CD4-positive, CD25-positive, alpha-beta regulatory T cell (primary cell): ENCODE measurements around the gene COL6A2. TPM values are rescaled to one million over a fixed set of nuclear protein-coding genes. Genes with fewer than 3 reads are reported as not detected.

Experiments used
- ATAC-seq, 2 donors: fragments of 150-1000 bp; cut with Tn5 transposase; one replicate each; pipeline ENCODE4 v1.10.0; 2021; ENCODE audit warnings: low read depth in 2 of 2, moderate number of reproducible peaks in 2 of 2, moderate library complexity in 1 of 2
- DNase-seq, 3 donors: peaks; one replicate each; pipeline versions ENCODE4 v3.0.0 to v3.0.0-alpha.2; 2012 to 2022; ENCODE audit warnings: mixed read lengths in 1 of 3
- H3K27ac ChIP-seq: one replicate; pipeline ENCODE4 v1.7.0; 2013; ENCODE audit warnings: mild to moderate bottlenecking, low read length; ENCODE audit not compliant: insufficient read depth, poor library complexity, severe bottlenecking
- H3K27me3 ChIP-seq: one replicate; pipeline ENCODE4 v1.7.0; 2013; ENCODE audit warnings: low read length; ENCODE audit not compliant: control insufficient read depth, insufficient read depth
- H3K36me3 ChIP-seq: one replicate; pipeline ENCODE4 v1.7.0; 2013; ENCODE audit warnings: mild to moderate bottlenecking, low read length, moderate library complexity; ENCODE audit not compliant: control insufficient read depth, insufficient read depth
- H3K4me1 ChIP-seq: 2 replicates; pipeline ENCODE4 v1.7.0; 2013; ENCODE audit warnings: mild to moderate bottlenecking, low read length; ENCODE audit not compliant: insufficient read depth, control insufficient read depth, poor library complexity, severe bottlenecking
- H3K4me3 ChIP-seq: one replicate; pipeline ENCODE4 v1.7.0; 2013; ENCODE audit warnings: low read depth, mild to moderate bottlenecking, low read length, moderate library complexity
- H3K9me3 ChIP-seq, 2 experiments: 1 replicate in 1 of 2; 2 replicates in 1 of 2; pipeline ENCODE4 v1.7.0; 2013; ENCODE audit warnings: low read length in 2 of 2, mild to moderate bottlenecking in 1 of 2, moderate library complexity in 1 of 2; ENCODE audit not compliant: control insufficient read depth in 2 of 2
- H3K27ac Mint-ChIP-seq, 3 donors: one replicate each; pipeline ENCODE4 v1.8.0; 2020 to 2022; ENCODE audit warnings: mild to moderate bottlenecking in 3 of 3, mixed read lengths in 3 of 3, moderate library complexity in 2 of 3
- H3K27me3 Mint-ChIP-seq: one replicate; pipeline ENCODE4 v1.8.0; 2022; ENCODE audit warnings: mild to moderate bottlenecking, mixed read lengths
- H3K36me3 Mint-ChIP-seq: one replicate; pipeline ENCODE4 v1.8.0; 2020; ENCODE audit warnings: mixed read lengths
- H3K4me1 Mint-ChIP-seq, 4 donors: one replicate each; pipeline ENCODE4 v1.8.0; 2020 to 2022; ENCODE audit warnings: mixed read lengths in 4 of 4, mild to moderate bottlenecking in 1 of 4
- H3K4me3 Mint-ChIP-seq, 4 donors: one replicate each; pipeline ENCODE4 v1.8.0; 2020 to 2022; ENCODE audit warnings: mild to moderate bottlenecking in 4 of 4, mixed read lengths in 4 of 4, moderate library complexity in 3 of 4
- H3K9me3 Mint-ChIP-seq, 7 donors: one replicate each; pipeline ENCODE4 v1.8.0; 2020 to 2022; ENCODE audit warnings: mixed read lengths in 7 of 7, mild to moderate bottlenecking in 3 of 7, moderate library complexity in 2 of 7
- polyA plus RNA-seq, 4 donors: library from polyadenylated mRNA; unstranded; fragments of 300-500 nt; fragmentation: Illumina TruSeq; gene quantifications; one replicate each; pipeline ENCODE4 v1.2.3, GENCODE V29; 2021
- total RNA-seq: library from RNA; stranded (reverse); gene quantifications from one replicate; pipeline ENCODE4 v1.2.3, GENCODE V29; 2022

The COL6A2 gene
- total and polyA plus RNA-seq, 5 donors from 2014 or later = 0.08 to 12.9 (median 1.3) TPM

DNA sequence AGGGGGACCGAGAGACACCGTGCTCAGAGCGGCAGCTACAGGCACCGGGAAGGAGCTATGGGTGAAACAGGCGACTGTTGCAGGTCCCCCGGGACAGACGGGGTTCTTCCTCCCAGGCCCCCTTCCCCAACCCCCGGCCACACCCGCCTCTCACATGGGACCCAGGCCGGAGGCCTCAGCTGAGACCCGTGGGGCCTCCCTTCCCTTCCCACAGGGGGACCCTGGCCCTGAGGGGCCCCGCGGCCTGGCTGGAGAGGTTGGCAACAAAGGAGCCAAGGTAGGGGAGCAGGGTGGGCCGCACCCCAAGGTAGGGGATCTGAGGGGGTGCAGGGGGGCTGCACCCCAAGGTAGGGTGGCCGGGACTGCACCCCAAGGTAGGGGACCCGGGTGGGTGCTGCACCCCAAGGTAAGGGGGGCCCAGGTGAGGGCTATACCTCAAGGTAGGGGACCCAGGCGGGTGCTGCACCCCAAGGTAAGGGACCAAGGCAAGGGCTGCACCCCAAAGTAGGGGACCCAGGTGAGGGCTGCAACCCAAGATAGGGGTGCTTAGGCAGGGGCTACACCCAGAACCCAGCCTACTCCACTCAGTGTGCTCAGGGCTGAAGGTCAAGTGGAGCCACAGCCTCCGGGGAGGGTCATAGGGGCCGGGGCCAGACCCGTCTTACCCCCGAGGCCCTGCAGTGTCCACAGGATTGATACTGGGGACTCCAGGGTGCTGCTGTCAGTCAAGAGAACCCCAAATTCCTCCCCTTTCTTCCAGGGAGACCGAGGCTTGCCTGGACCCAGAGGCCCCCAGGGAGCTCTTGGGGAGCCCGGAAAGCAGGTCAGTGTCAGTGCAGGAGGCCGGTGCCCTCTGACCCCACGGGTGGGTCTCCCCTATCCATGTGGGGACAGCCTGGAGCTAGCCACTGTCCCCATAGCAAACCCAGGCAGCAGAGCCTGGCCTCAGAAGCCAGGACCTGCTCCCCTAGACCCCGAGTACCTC lies 22.7 kb downstream of the COL6A2 start:
- Histone ChIP-seq H3K4me3 (no peak overlapping the region), H3K27ac (no peak overlapping the region), H3K27me3 (no peaks in the 10 kb centered on the region), H3K36me3 (no peaks in the 10 kb centered on the region), H3K9me3 (no peaks in the 10 kb centered on the region), H3K4me1 (no peaks in the 10 kb centered on the region)
- DNase-seq (no peak), ATAC-seq (no peak)
- H3K27ac Mint-ChIP-seq = no peak overlapping the region
- no peaks in the 10 kb centered on the region for H3K36me3 Mint-ChIP-seq
- H3K9me3 Mint-ChIP-seq = no peaks in the 10 kb centered on the region
- H3K4me1 Mint-ChIP-seq = no peaks in the 10 kb centered on the region
- no peak overlapping the region for H3K4me3 Mint-ChIP-seq
- peaks cover 2% of the 10 kb centered on the region for H3K27me3 Mint-ChIP-seq

DNA sequence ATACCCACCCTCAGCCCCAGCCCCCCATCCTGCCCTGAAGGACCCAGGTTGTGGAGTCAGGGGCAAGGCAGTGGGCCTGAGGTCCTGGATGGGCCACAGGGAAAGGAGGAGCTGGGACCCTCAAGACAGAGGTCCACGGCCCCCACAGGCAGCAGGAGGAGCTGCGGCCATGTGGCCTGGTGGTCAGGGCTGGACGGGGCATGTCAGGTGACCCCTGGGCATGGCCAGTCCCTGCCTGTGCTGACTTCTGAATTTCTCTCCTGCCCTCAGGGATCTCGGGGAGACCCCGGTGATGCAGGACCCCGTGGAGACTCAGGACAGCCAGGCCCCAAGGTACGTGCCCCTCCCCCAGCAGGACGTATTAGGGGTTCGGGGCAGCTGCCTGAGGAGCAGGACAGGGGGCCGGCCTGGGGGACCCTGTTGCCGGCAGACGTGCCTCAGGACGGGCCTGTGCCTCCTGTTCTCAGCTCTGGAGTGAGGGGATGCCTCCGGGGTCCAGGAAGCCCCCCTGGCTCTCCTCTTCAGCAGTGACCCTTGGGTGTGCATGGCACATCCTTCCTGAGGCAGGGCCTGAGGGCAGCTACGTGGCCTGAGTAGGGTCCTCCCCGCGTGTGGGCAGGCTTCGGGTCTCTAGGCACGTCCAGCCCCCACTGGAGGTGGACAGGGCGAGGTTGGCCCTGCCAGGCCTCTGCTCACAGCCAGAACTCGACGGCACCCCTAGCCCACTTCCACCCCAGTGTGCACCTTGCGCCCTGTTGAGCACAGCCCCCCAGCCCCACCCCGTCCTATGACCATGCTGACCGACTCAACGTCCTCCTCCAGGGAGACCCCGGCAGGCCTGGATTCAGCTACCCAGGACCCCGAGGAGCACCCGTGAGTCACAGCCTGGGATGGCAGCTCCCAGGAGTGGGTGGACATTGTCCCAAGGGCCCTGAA lies 23.6 kb downstream of the COL6A2 start:
- Histone ChIP-seq H3K4me1 (no peaks in the 10 kb centered on the region), H3K27ac (no peak overlapping the region), H3K27me3 (no peaks in the 10 kb centered on the region), H3K4me3 (no peak overlapping the region), H3K9me3 (no peaks in the 10 kb centered on the region), H3K36me3 (no peaks in the 10 kb centered on the region)
- Mint-ChIP-seq H3K27ac (no peak overlapping the region), H3K4me1 (no peaks in the 10 kb centered on the region), H3K27me3 (no peaks in the 10 kb centered on the region), H3K4me3 (no peak overlapping the region), H3K36me3 (no peaks in the 10 kb centered on the region), H3K9me3 (no peaks in the 10 kb centered on the region)
- ATAC-seq = no peak
- DNase-seq = no peak

GRCh38 chr21:46122237-46122671 lies 24.3 kb downstream of the COL6A2 start:
- no peaks in the 10 kb centered on the region for H3K36me3 Mint-ChIP-seq
- no peak overlapping the region for H3K27ac Mint-ChIP-seq
- H3K9me3 ChIP-seq = no peaks in the 10 kb centered on the region
- H3K27me3 Mint-ChIP-seq = no peaks in the 10 kb centered on the region
- no peaks in the 10 kb centered on the region for H3K27me3 ChIP-seq
- ATAC-seq = no peak
- H3K4me1 ChIP-seq = no peaks in the 10 kb centered on the region
- H3K4me1 Mint-ChIP-seq = no peaks in the 10 kb centered on the region
- no peaks in the 10 kb centered on the region for H3K9me3 Mint-ChIP-seq
- H3K27ac ChIP-seq = no peak overlapping the region
- DNase-seq = no peak
- no peak overlapping the region for H3K4me3 Mint-ChIP-seq
- H3K36me3 ChIP-seq = no peaks in the 10 kb centered on the region
- H3K4me3 ChIP-seq = no peak overlapping the region

GRCh38 chr21:46122758-46123683 lies 25.1 kb downstream of the COL6A2 start:
- no peaks in the 10 kb centered on the region for H3K4me1 ChIP-seq
- Mint-ChIP-seq H3K4me3 (no peak overlapping the region), H3K4me1 (no peaks in the 10 kb centered on the region), H3K9me3 (peaks cover 0 to 2% (median 0%) of the 10 kb centered on the region in 7 donors), H3K27me3 (no peaks in the 10 kb centered on the region), H3K36me3 (no peaks in the 10 kb centered on the region), H3K27ac (no peak overlapping the region)
- no peaks in the 10 kb centered on the region for H3K27me3 ChIP-seq
- no peak for DNase-seq
- no peaks in the 10 kb centered on the region for H3K36me3 ChIP-seq
- no peak for ATAC-seq
- H3K27ac ChIP-seq = no peak overlapping the region
- H3K9me3 ChIP-seq = no peaks in the 10 kb centered on the region
- no peak overlapping the region for H3K4me3 ChIP-seq

DNA sequence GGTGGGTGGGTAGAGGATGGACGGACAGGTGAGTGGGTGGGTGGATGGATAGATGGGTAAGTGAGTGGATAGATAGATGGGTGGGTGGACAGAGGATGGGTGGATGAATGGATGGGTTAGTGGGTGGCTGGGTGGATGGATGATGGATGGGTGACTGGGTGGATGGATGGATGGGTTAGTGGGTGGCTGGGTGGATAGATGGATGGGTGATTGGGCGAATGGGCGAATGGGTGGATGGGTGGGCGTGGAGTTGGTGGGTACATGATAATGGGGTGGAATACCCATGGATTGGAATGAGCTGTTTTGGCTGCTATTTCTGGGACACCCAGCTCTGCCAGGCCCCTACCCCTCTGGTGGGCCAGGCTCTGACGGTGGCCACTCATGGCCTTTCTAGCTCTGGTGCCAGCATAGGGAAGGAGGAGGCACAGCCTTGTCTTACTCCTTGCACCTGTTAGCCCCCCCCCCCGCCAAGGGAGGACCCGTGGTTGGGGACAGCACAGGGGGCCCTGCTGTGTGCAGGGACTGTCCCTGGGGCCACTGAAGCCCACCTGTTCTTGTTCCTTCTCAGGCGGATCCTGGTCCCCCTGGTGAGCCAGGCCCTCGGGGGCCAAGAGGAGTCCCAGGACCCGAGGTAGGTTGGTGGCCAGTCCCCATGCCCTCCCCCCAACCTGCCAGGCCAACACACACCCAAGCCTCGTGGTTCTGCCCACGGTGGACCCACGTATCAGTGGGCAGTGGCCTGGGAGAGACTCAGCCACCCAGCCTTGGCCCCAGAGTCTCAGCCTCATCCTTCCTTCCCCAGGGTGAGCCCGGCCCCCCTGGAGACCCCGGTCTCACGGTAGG lies 26.4 kb downstream of the COL6A2 start:
- Histone ChIP-seq H3K27ac (no peak overlapping the region), H3K4me3 (no peak overlapping the region), H3K36me3 (no peaks in the 10 kb centered on the region), H3K4me1 (no peaks in the 10 kb centered on the region), H3K9me3 (no peaks in the 10 kb centered on the region), H3K27me3 (no peaks in the 10 kb centered on the region)
- no peaks in the 10 kb centered on the region for H3K4me1 Mint-ChIP-seq
- no peak overlapping the region for H3K27ac Mint-ChIP-seq
- DNase-seq (no peak), ATAC-seq (no peak)
- peaks cover 0 to 2% (median 0%) of the 10 kb centered on the region in 7 donors for H3K9me3 Mint-ChIP-seq
- no peaks in the 10 kb centered on the region for H3K36me3 Mint-ChIP-seq
- no peak overlapping the region for H3K4me3 Mint-ChIP-seq
- no peaks in the 10 kb centered on the region for H3K27me3 Mint-ChIP-seq

DNA sequence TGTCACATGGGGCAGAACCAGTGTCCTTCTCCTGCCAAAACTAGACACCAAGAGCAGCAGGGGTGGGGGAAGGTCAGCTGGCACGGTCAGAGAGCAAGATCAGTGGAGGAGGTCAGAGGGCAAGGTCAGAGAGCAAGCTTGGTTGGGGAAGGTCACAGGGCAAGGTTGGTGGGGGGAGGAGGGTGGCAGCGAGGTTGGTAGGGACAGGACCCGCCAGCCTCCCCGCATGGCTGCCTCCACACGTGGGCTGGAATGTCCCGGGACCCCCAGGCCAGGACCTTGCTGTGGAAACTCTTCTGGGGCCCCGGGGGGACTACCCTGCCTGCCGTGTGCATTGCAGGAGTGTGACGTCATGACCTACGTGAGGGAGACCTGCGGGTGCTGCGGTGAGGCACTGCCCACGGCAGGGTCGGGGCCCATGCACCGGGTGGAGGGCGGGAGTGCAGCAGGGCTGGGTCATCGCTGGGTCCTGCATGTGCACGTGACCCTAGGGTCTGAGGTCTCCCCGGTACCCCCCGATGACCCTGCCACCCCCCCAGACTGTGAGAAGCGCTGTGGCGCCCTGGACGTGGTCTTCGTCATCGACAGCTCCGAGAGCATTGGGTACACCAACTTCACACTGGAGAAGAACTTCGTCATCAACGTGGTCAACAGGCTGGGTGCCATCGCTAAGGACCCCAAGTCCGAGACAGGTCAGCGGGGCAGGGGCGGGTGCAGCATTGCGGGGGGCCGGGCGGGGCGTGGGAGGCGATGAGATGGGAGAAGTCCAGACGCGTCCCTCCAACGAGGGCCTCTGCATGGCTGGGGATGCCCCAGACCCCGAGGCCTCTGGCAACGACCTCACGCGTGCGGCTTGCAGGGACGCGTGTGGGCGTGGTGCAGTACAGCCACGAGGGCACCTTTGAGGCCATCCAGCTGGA lies 27.3 kb downstream of the COL6A2 start:
- ATAC-seq (no peak), DNase-seq (no peak)
- no peaks in the 10 kb centered on the region for H3K27me3 ChIP-seq
- H3K9me3 ChIP-seq = no peaks in the 10 kb centered on the region
- H3K4me3 ChIP-seq = no peak overlapping the region
- Mint-ChIP-seq H3K27ac (no peak overlapping the region), H3K9me3 (peaks cover 0 to 2% (median 0%) of the 10 kb centered on the region in 7 donors), H3K4me3 (no peak overlapping the region), H3K27me3 (no peaks in the 10 kb centered on the region), H3K36me3 (no peaks in the 10 kb centered on the region), H3K4me1 (no peaks in the 10 kb centered on the region)
- H3K4me1 ChIP-seq = no peaks in the 10 kb centered on the region
- no peaks in the 10 kb centered on the region for H3K36me3 ChIP-seq
- H3K27ac ChIP-seq = no peak overlapping the region
